ENCODE measurements around the gene TMEM151B. TPM values are rescaled to one million over a fixed set of nuclear protein-coding genes. Genes with fewer than 3 reads are reported as not detected.

Gene TMEM151B
- total and polyA plus RNA-seq, 2 of the 4 experiments (the other 2 are of a cell fraction) = not detected

DNA sequence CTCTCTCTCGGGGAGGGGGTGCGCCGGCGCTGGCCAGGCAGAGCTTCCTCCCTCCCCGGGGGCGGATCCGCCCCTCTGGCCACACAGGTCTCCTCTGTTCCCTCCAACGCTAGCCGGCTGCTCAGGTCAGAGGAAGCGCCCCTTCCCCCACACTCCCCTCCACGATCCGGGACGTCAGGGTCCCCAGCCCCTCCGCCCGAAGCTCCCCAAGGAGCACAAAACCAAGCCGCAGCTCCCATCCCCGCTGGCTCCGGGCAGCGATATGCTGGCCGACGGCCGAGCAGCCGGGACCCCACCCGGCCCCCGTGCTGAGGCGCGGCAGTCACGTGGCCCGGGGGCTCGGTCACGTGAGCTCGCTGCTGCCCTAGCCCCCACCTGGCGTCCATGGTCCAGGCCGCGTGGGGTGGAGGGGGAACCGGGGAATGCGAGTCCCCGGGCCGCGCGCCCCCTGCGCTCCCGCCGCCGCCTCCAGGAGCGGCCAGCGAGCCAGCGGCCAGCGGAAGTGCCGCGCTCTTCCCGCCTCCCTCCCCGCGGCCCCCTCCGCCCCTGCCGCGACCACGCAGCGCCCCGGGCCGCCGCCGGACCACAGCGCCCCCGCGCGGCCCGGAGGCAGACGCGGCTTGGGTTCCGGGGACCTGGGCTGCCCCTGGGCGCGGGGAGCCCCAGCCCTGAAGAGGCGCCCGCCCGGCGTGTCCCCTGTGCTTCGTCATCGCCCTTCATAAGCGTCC, 13.1 kb upstream of the TMEM151B start, which contains the start of gene SLC35B2 (continued):
- TF ChIP-seq, protein P1, sequence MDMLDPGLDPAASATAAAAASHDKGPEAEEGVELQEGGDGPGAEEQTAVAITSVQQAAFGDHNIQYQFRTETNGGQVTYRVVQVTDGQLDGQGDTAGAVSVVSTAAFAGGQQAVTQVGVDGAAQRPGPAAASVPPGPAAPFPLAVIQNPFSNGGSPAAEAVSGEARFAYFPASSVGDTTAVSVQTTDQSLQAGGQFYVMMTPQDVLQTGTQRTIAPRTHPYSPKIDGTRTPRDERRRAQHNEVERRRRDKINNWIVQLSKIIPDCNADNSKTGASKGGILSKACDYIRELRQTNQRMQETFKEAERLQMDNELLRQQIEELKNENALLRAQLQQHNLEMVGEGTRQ (IDR thresholded peaks at IDR 0.05; ENCODE audit: low read depth, low read length) = peak; percentile 99

DNA sequence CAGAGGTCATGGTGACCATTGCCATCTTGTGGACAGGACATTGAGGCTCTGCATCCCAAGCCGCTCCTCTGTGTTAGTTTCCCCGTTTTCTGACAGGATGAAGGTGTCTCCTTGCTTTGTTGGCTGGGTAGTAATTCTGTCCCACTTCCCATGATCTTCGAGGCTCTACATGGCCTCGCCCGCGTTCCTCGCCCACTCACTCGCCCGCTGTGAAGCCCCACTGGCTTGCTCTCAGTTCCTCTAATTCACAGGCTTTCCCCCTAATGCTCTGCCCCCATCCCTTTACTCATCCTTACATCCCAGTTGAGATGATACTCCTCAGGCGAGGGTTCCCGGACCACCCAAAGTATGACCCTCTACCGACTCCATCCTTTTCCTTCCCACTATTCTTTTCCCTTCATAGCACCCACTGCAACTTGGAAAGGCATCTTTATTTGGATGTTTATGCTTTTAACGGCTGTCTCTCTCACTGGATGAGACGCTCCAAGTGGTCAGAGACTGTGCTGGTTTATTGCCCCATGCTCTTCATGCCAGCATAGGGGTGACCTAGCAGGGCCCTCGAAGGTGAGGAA, 12.4 kb upstream of the TMEM151B start:
- peak overlapping the region; percentile 94 for H3K9ac ChIP-seq (ENCODE audit: low read depth, low read length)
- peak overlapping the region; percentile 91 for H3K27ac ChIP-seq (ENCODE audit: insufficient read depth, low read length)
- H2AK9ac ChIP-seq (replicated peaks; ENCODE audit: low read depth, low read length, poor library complexity) = peak overlapping the region; percentile 80
- H4K8ac ChIP-seq (ENCODE audit: low read depth in 2 of 2, low read length in 2 of 2) = peak overlapping the region; percentile 94 to 98
- H3K18ac ChIP-seq (ENCODE audit: low read depth, low read length) = peak overlapping the region; percentile 83
- H3K56ac ChIP-seq (ENCODE audit: extremely low read depth, insufficient read depth, low read length) = peak overlapping the region; percentile 61
- dilution Hi-C loops (cut with HindIII; ENCODE audit: low sequenced_read_pairs, unreplicated experiment) (no loop called here), in situ Hi-C loops (cut with MboI; ENCODE audit: low sequenced_read_pairs) (no loop called here), intact Hi-C loops (cut with micrococcal nuclease) (no loop called here)
- ChIA-PET CTCF (no interaction called here), POLR2A (ENCODE audit: unreplicated experiment) (interaction anchor here (2.0 kb wide), 1 partner anchor 11 kb away, joined by 27 read pairs; the partner anchor contains the start of gene HSP90AB1)
- peak overlapping the region; percentile 98 for H2AFZ ChIP-seq (replicated peaks; ENCODE audit: low read length, poor library complexity)
- peak overlapping the region; percentile 64 for H4K91ac ChIP-seq (ENCODE audit: insufficient read depth, low read depth, low read length)
- peak overlapping the region; percentile 98 for H3K4me2 ChIP-seq (ENCODE audit: low read depth, low read length)
- H2AK5ac ChIP-seq (ENCODE audit: low read depth, low read length) = peak overlapping the region; percentile 86; the same call in 1 of the 2 replicates
- H2BK5ac ChIP-seq (ENCODE audit: low read depth, low read length, poor library complexity, severe bottlenecking) = peak overlapping the region; percentile 89
- H2BK120ac ChIP-seq (ENCODE audit: low read depth, low read length) = peak overlapping the region; percentile 94
- no peak for DNase-seq
- H4K20me1 ChIP-seq (ENCODE audit: insufficient read depth, low read length) = peaks cover 39% of the 10 kb centered on the region
- WGBS, 2 experiments (ENCODE audit: extremely low coverage in 2 of 2, insufficient read length in 1 of 2) = 44% methylated on average over 10 of the region's 15 CpGs; no CpG with 5 or more reads in 1 of the 2 experiments
- H3K4ac ChIP-seq (ENCODE audit: low read depth, low read length) = peak overlapping the region; percentile 97
- H3K4me1 ChIP-seq (ENCODE audit: control insufficient read depth, insufficient read depth, low read length) = peaks cover 14% of the 10 kb centered on the region
- ATAC-seq (ENCODE audit: low read depth) = no peak
- peak overlapping the region; percentile 94 for H3K4me3 ChIP-seq (ENCODE audit: insufficient read depth, low read depth, low read length)
- H3K79me1 ChIP-seq (ENCODE audit: low read depth in 1 of 2, low read length in 2 of 2) = peaks cover 14 to 63% of the 10 kb centered on the region in 2 experiments
- H3K23ac ChIP-seq (ENCODE audit: low read depth, low read length) = peak overlapping the region; percentile 99
- H3K27me3 ChIP-seq (ENCODE audit: control insufficient read depth, insufficient read depth, low read length) = no peaks in the 10 kb centered on the region
- H2BK20ac ChIP-seq (ENCODE audit: low read depth, low read length) = no peak overlapping the region; the same call in 1 of the 2 replicates
- peaks cover 13% of the 10 kb centered on the region for H3K9me1 ChIP-seq (ENCODE audit: insufficient read depth, low read length)
- H2BK15ac ChIP-seq (ENCODE audit: low read depth, low read length) = peak overlapping the region; percentile 72; the same call in 2 of the 3 replicates
- H3K36me3 ChIP-seq (ENCODE audit: control insufficient read depth, insufficient read depth, low read length) = peaks cover 36% of the 10 kb centered on the region
- peak overlapping the region; percentile 98 for H4K5ac ChIP-seq (ENCODE audit: low read depth, low read length)
- peak overlapping the region; percentile 100 for H3K14ac ChIP-seq (replicated peaks; ENCODE audit: low read depth, low read length)
- no TSS peak for BruUV-seq (replicated peaks)
- H3K9me3 ChIP-seq (ENCODE audit: control insufficient read depth, insufficient read depth, low read length) = no peaks in the 10 kb centered on the region
- no peak for TF ChIP-seq MAZ (IDR thresholded peaks at IDR 0.05; ENCODE audit: borderline replicate concordance, low read depth, low read length)
- no peak for TF ChIP-seq RAD21 (IDR thresholded peaks at IDR 0.05; ENCODE audit: low read length)
- no peak for TF ChIP-seq MXI1 (IDR thresholded peaks at IDR 0.05; ENCODE audit: borderline replicate concordance, low read depth, low read length)
- TF ChIP-seq NFE2L2 (IDR thresholded peaks at IDR 0.05; ENCODE audit: low read depth, low read length) = no peak
- no peak for TF ChIP-seq BHLHE40 (IDR thresholded peaks at IDR 0.05; ENCODE audit: low read depth, low read length)
- no peak for TF ChIP-seq CEBPB (IDR thresholded peaks at IDR 0.05; ENCODE audit: low read depth, low read length)
- TF ChIP-seq, protein P2, sequence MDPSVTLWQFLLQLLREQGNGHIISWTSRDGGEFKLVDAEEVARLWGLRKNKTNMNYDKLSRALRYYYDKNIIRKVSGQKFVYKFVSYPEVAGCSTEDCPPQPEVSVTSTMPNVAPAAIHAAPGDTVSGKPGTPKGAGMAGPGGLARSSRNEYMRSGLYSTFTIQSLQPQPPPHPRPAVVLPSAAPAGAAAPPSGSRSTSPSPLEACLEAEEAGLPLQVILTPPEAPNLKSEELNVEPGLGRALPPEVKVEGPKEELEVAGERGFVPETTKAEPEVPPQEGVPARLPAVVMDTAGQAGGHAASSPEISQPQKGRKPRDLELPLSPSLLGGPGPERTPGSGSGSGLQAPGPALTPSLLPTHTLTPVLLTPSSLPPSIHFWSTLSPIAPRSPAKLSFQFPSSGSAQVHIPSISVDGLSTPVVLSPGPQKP (IDR thresholded peaks at IDR 0.05; ENCODE audit: borderline replicate concordance, low read depth, low read length) = no peak
- TF ChIP-seq FOS (IDR thresholded peaks at IDR 0.05; ENCODE audit: low read depth, low read length) = no peak
- TF ChIP-seq, protein P3, sequence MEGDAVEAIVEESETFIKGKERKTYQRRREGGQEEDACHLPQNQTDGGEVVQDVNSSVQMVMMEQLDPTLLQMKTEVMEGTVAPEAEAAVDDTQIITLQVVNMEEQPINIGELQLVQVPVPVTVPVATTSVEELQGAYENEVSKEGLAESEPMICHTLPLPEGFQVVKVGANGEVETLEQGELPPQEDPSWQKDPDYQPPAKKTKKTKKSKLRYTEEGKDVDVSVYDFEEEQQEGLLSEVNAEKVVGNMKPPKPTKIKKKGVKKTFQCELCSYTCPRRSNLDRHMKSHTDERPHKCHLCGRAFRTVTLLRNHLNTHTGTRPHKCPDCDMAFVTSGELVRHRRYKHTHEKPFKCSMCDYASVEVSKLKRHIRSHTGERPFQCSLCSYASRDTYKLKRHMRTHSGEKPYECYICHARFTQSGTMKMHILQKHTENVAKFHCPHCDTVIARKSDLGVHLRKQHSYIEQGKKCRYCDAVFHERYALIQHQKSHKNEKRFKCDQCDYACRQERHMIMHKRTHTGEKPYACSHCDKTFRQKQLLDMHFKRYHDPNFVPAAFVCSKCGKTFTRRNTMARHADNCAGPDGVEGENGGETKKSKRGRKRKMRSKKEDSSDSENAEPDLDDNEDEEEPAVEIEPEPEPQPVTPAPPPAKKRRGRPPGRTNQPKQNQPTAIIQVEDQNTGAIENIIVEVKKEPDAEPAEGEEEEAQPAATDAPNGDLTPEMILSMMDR (conservative IDR thresholded peaks at IDR 0.05; ENCODE audit: low read depth, low read length) = no peak
- TF ChIP-seq POLR2A (IDR thresholded peaks at IDR 0.05; ENCODE audit: low read depth, low read length) = no peak
